ENCODE results near the gene NANOS2.
A peak's percentile ranks its signal among the peaks of the same experiment; 100 is the strongest.

Gene NANOS2

DNA sequence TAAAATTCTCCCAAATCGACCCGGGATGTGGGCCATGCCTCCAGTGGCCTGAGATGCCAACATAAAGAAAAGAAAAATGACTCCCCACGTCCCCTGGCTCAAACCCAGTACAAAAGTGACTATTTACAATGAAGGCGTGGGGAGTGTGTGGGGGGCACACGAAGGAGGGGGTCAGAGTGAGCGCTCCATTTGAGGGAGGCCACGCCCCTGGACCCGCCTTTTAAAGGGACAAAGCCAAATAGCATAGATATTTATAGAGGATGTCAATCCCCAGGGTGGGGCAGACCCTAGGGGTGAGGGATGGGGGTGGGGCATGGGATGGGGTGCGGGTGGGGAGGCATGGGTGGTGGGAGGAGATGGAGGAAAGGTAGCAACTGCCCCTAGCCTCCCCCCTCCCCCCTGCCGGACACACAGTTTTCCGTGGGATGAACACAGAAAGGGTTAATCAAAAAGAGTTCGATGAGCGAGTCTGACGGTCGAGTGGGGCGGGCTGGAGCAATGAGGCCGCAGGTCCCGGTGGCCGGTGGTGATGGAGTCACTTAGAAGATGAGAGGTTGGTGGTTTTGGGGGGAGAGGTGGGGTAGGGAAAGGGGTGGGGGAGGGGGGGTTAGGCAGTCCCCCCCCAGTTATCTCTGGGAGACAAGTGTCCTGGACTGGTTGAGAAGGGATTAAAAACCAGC lies 20.1 kb upstream of the NANOS2 start:
- H3K27ac Mint-ChIP-seq = no peak overlapping the region
- H3K4me3 Mint-ChIP-seq = no peak overlapping the region
- TF ChIP-seq, protein P1, sequence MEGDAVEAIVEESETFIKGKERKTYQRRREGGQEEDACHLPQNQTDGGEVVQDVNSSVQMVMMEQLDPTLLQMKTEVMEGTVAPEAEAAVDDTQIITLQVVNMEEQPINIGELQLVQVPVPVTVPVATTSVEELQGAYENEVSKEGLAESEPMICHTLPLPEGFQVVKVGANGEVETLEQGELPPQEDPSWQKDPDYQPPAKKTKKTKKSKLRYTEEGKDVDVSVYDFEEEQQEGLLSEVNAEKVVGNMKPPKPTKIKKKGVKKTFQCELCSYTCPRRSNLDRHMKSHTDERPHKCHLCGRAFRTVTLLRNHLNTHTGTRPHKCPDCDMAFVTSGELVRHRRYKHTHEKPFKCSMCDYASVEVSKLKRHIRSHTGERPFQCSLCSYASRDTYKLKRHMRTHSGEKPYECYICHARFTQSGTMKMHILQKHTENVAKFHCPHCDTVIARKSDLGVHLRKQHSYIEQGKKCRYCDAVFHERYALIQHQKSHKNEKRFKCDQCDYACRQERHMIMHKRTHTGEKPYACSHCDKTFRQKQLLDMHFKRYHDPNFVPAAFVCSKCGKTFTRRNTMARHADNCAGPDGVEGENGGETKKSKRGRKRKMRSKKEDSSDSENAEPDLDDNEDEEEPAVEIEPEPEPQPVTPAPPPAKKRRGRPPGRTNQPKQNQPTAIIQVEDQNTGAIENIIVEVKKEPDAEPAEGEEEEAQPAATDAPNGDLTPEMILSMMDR (IDR thresholded peaks at IDR 0.05; ENCODE audit: unreplicated experiment in 3 of 3) = no peak
- H3K4me1 Mint-ChIP-seq = no peaks in the 10 kb centered on the region
- peaks cover 78% of the 10 kb centered on the region for H3K27me3 Mint-ChIP-seq (ENCODE audit: low read depth)
- H3K9me3 Mint-ChIP-seq = no peaks in the 10 kb centered on the region
- H3K36me3 Mint-ChIP-seq (ENCODE audit: low read depth) = no peaks in the 10 kb centered on the region

DNA sequence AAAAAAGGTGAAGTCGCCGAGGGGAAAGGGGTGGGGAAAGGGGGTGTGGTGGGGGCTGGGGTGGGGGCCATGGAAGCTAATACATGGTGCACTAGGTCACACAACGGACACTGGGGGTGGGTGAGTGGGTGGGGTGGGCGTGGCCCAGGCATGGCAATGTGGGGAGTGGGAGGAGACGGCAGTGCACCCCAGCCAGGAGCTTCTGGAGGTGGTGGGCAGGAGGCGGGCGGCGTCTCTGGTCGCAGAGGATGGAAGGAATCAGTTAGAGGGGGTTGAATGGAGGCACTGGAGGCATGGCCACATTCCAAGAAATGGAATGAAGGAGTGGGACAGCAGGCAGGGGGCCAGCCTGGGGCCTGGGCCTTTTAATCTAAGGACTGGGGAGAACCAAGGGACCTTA lies 19.2 kb upstream of the NANOS2 start:
- no peaks in the 10 kb centered on the region for H3K9me3 Mint-ChIP-seq
- no peak overlapping the region for H3K27ac Mint-ChIP-seq
- no peak overlapping the region for H3K4me3 Mint-ChIP-seq
- H3K4me1 Mint-ChIP-seq = no peaks in the 10 kb centered on the region
- peaks cover 80% of the 10 kb centered on the region for H3K27me3 Mint-ChIP-seq (ENCODE audit: low read depth)
- TF ChIP-seq, protein P1 (IDR thresholded peaks at IDR 0.05; ENCODE audit: unreplicated experiment in 3 of 3) = no peak
- H3K36me3 Mint-ChIP-seq (ENCODE audit: low read depth) = no peaks in the 10 kb centered on the region

DNA sequence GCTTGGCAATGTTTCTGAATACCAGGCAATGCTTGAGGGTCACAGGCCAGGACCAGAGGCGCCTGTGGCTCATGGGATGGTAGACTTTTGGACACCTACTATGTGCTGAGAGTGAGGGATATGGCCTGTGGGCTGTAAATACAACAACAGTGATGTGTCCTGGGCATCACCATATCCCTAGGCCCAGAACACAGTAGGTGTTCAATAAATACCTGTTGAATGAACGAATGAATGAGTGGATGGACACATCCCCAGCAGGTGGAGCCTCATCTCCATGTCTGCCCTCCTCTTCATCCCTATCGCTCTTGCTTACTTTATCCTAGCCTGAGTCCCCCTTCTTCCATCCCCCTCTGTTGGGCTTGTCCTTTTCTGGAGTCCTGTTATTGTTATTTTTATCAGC lies 16.5 kb upstream of the NANOS2 start:
- H3K27ac Mint-ChIP-seq = no peak overlapping the region
- TF ChIP-seq, protein P1 (IDR thresholded peaks at IDR 0.05; ENCODE audit: unreplicated experiment in 3 of 3) = no peak
- H3K9me3 Mint-ChIP-seq = no peaks in the 10 kb centered on the region

DNA sequence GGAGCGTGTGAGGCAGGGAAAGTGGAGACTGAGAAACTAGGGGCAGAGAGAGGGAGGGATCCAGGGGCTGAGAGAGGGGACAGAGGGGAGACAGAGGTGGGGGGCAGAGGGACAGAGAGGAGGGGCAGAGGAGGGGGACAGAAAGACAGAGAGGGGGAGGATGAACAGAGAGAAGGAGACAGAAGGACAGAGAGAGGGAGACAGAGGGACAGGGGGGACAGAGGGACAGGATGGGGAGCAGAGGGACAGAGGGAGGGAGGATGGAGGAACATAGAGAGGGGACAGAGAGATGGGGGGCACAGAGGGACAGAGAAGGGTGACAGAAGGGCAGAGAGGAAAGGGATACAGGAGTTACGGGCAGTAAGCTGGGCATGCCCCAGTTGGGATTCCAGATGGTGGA lies 14.7 kb upstream of the NANOS2 start:
- TF ChIP-seq, protein P1 (IDR thresholded peaks at IDR 0.05; ENCODE audit: unreplicated experiment in 3 of 3) = no peak
- Mint-ChIP-seq H3K27me3 (ENCODE audit: low read depth) (peaks cover 50% of the 10 kb centered on the region), H3K9me3 (peaks cover 3% of the 10 kb centered on the region), H3K27ac (no peak overlapping the region), H3K36me3 (ENCODE audit: low read depth) (no peaks in the 10 kb centered on the region), H3K4me3 (no peak overlapping the region), H3K4me1 (no peaks in the 10 kb centered on the region)

More for the DNA sequence above, 16.5 kb upstream of the NANOS2 start:
- Mint-ChIP-seq H3K4me1 (no peaks in the 10 kb centered on the region), H3K36me3 (ENCODE audit: low read depth) (no peaks in the 10 kb centered on the region), H3K4me3 (no peak overlapping the region), H3K27me3 (ENCODE audit: low read depth) (peaks cover 63% of the 10 kb centered on the region)

DNA sequence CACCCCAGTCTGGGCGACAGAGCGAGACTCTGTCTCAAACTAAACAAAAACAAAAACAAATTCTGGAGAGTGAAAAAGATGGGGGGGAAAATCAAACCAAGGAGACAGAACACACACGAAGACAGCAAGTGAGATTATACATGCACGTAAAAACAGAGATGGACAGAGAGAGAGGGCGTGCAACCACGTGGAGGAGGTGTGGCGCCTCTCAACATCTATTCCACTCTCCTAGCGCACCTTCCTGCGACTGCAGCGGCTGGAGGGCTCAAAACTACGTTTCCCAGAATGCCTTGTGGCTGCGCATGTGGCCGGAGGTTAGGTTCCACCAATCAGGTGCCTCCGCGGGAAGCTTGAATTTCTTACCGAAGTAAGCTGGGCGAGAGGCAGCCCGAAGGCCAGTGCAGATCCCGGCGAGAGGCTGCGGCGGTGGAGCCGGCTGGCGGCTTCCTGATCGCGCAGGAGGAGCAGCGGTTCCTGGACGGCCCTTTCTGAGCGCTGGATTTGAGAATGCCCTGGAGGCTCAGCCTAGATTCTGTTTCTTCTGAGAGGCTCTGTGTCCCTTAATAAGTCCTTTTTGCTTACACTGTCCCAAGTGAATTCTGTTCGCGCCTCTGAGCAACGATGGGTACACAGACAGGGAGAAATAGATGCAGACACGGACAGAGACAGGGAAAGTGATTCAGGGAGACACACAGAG lies 13.1 kb upstream of the NANOS2 start:
- TF ChIP-seq, protein P1 (IDR thresholded peaks at IDR 0.05; ENCODE audit: unreplicated experiment in 3 of 3) = no peak
- no peaks in the 10 kb centered on the region for H3K36me3 Mint-ChIP-seq (ENCODE audit: low read depth)

More for the DNA sequence above, 13.1 kb upstream of the NANOS2 start:
- H3K27me3 Mint-ChIP-seq (ENCODE audit: low read depth) = peaks cover 45% of the 10 kb centered on the region
- no peak overlapping the region for H3K27ac Mint-ChIP-seq
- peaks cover 3% of the 10 kb centered on the region for H3K9me3 Mint-ChIP-seq
- no peaks in the 10 kb centered on the region for H3K4me1 Mint-ChIP-seq
- peak overlapping the region in 1 of 3 experiments; percentile 49 for H3K4me3 Mint-ChIP-seq
